ENCODE measurements around the gene LCN9.
"Not testable (repeated sequence)": the region's sequence is repeated elsewhere in the genome, so short reads cannot be mapped to it uniquely, and the experiment has no call there.

LCN9 gene

DNA sequence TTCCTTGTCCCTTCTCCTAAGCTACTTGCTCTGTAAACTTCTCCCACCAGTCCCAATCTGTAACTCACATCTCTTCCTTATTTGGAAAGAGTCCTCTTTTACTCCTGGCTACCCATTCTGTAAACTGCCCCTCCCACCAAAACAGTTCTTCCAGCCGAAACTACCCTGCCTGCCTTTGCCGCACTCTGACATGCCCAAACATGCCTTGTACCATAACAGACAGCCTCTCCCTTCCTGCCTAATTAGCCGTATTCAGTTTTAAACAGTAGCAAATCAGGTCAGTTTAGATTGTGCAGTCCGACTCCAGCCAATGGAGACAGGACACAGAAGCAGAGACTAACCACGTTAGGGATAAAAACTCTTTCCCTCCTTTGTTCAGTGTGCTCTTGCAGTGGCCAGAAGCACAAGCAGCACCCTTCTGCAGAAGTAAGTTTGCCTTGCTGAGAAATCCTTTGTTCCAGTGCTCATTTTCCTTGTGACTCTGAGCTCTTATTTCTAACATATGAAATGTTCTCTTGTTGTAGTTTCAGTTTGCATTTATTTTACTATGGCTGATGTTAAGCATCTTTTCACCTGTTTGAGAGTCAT, 18.4 kb upstream of the LCN9 start:
- no peak for FAIRE-seq
- DNase-seq (ENCODE audit: low spot score) = no peak

GRCh38 chr9:135647884-135648283, 15.2 kb upstream of the LCN9 start:
- no peak for FAIRE-seq
- DNase-seq (ENCODE audit: low spot score) = no peak

GRCh38 chr9:135648494-135649410, 14.4 kb upstream of the LCN9 start:
- FAIRE-seq (no peak), DNase-seq (ENCODE audit: low spot score) (no peak)

GRCh38 chr9:135649508-135649907, 13.6 kb upstream of the LCN9 start:
- no peak for FAIRE-seq

DNA sequence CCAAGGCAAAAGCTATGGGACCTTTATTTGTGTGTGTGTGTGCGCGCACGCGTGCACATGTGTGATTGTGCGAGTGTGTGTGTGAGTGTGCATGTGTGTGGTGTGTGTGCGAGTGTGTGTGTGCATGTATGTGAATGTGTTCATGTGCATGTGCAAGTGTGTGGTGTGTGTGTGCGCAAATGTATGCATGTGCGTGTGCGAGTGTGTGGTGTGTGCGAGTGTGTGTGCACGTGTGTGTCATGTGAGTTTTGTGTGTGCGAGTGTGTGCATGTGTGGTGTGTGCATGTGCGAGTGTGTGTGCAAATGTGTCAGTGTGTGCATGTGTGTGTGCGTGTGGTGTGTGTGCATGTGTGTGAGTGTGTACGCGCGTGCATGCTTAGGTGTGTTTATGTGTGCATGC, 12.7 kb upstream of the LCN9 start:
- no peak for DNase-seq (ENCODE audit: low spot score)
- no peak for FAIRE-seq

More at GRCh38 chr9:135649508-135649907, 13.6 kb upstream of the LCN9 start:
- no peak for DNase-seq (ENCODE audit: low spot score)

DNA sequence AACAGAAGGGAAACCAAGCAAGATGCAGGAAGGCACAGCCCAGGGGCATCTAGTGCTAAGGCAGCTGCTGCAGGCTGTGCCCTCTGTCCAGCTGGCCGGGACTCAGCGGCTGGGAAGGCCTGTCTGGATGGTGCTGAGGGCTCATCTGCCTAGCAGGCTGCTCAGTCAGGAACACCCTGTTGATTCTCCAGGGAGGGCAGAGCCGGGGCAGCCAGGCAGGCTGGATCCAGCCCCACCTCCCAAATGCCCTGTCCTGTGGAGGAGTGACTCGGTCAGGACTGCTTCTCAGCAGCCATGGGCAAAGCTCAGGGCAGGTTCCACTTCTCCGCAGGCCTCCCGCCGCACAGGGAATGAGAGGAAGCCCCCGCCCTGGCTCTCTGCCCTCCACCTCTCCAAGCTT, 7.8 kb upstream of the LCN9 start:
- FAIRE-seq (no peak), DNase-seq (ENCODE audit: low spot score) (no peak)

GRCh38 chr9:135657416-135657815, 5.7 kb upstream of the LCN9 start:
- FAIRE-seq (no peak), DNase-seq (ENCODE audit: low spot score) (no peak)

DNA sequence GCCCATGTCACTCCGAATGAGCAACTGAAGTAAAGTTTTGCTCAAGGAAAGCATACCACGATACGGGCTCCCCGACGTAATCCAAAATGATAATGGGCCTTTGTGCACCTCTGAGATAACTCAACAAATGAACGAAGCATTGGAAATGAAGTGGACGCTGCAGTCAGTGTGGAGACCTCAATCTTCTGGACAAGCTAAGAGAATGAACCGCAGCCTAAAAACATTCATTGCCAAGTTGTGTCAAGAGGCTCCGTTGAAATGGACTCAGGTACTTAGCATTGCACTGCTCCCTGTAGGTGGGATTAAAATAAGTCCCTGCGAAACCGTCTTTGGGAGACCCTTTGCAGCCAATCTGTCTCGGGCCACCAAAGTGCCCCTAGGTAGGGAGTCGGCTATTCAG, 3.9 kb upstream of the LCN9 start:
- no peak for DNase-seq (ENCODE audit: low spot score)
- FAIRE-seq = no peak

- no peak for DNase-seq (ENCODE audit: low spot score)
- no peak for FAIRE-seq
Measured at GRCh38 chr9:135660407-135660806, 2.7 kb upstream of the LCN9 start.

GRCh38 chr9:135661816-135662560, 1.1 kb upstream of the LCN9 start:
- DNase-seq (ENCODE audit: low spot score) = no peak
- FAIRE-seq = no peak

- FAIRE-seq (no peak), DNase-seq (ENCODE audit: low spot score) (no peak)
Measured at GRCh38 chr9:135663451-135663770, 302 bp downstream of the LCN9 start.

- no peak for FAIRE-seq
- no peak for DNase-seq (ENCODE audit: low spot score)
Measured at GRCh38 chr9:135663857-135664256, 748 bp downstream of the LCN9 start.

GRCh38 chr9:135664266-135664665, 1.2 kb downstream of the LCN9 start:
- no peak for FAIRE-seq
- no peak for DNase-seq (ENCODE audit: low spot score)

DNA sequence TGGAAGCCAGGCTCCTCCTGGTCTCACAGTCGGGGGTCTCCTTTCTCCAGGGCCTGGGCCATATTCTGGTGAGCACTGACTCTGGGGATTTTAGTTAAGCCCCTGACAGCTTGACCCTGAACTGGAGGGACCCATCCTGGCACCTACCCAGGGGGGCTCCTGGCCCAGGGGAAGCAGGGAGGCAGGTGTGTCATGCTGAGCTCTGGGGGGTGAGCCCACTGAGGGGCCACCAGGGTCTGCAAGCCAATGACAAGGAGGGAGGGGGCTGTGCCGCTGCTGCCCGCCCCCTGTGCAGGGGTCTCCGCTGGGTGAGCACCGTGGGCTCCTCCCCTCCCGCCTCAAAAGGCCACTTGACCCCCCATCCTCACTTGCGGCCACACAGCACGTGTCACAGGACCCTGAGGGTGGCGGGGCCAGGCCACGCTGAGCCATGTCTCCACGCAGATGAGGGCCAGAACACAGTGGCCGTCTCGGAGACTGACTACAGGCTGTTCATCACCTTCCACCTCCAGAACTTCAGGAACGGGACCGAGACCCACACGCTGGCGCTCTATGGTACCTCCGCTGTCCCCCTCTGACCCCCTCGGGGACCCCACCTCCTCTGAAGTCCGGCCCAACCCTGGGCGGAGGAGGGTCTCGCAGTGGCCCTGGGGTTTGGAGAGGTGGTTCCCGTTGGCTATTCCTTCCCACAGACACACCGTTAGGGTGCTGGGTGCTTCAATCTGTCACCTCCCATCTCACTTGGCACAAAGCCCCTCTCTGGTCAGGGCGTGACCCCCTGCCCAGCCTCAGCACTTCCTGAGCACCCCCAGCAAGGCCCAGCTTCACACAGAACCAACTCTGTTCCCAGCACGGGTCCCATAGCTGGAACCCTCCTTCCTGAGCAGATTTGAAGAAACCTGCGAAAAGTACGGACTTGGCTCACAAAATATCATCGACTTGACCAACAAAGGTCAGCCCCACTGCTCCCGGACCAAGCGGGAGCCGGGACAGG, 2.0 kb downstream of the LCN9 start:
- no peak for DNase-seq (ENCODE audit: low spot score)
- FAIRE-seq = no peak

DNA sequence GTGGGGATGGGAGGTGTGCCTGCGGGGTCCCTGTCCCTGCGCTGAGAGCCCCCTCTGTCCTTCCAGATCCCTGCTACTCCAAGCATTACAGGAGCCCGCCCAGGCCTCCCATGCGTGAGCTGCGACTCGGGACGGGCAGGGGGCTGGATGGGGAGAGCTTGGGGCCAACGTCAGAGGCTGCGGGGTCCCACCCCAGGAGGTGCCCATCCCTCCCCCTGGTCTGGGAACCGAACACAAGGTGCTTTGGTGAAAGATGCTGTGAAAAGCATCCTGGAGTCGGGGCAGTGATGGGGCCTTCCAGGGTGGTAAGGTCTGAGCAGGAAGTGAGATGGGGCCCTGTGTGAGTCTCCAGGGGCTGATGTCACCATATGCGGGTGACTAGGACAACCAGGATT, 2.7 kb downstream of the LCN9 start:
- FAIRE-seq (no peak), DNase-seq (ENCODE audit: low spot score) (no peak)

- FAIRE-seq = no peak
- DNase-seq (ENCODE audit: low spot score) = no peak
Measured at GRCh38 chr9:135666534-135667462, 3.7 kb downstream of the LCN9 start.

GRCh38 chr9:135667463-135668001, 4.4 kb downstream of the LCN9 start:
- FAIRE-seq = no peak
- no peak for DNase-seq (ENCODE audit: low spot score)

- DNase-seq (ENCODE audit: low spot score); FAIRE-seq: not testable (repeated sequence)
Measured at GRCh38 chr9:135669018-135669417, 5.9 kb downstream of the LCN9 start.

DNA sequence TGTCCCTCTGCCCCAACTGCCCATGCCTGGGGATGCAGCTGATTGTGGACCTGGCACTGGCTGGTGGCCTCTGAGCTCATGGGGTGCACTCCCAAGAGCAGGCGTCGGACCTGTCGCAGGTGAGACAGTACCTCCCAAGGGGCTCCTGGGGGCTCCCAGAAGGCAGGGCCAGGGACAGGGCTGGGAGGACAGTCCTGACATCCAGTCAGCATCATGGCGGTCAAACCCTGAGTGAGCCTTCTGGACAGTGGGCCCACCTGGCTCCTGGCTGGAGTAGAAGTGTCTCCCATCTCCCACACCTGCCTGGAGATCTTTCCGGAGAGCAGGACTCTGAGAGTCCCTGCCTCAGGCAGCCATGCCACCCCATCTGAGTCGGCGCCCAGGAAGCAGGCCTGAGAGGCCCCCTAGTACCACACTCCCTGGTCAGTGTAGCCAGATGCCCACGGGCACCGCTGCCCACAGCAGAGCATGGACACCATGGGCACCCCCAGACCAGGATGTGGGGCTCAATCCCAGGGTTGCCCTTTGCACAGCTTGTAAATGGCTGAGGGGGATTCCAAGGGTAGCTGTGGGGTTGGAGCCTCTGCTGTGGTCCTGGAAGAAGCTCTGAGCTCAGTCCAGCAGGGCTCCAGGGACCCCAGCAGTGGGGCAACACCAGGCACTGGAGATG, 6.6 kb downstream of the LCN9 start:
- DNase-seq (ENCODE audit: low spot score) (no peak), FAIRE-seq (no peak)

Measured in RCC 7860 (cell line).